Cardiac muscle cell (in vitro differentiated cells and primary cell): ENCODE results near the gene CDK14. TPM values are rescaled to one million over a fixed set of nuclear protein-coding genes. Genes with fewer than 3 reads are reported as not detected.
A peak's percentile ranks its signal among the peaks of the same experiment; 100 is the strongest.

Experiments used
- DNase-seq, 2 donors: peaks; one replicate each; pipeline versions ENCODE4 v3.0.0 to v3.0.0-alpha.2; 2010 to 2017; ENCODE audit warnings: low read depth in 1 of 2, low spot score in 1 of 2
- H3K27ac ChIP-seq: fragments of 200-600 bp; sonication (generic); 2 replicates; pipeline ENCODE4 v1.5.1; 2016
- H3K27me3 ChIP-seq: fragments of 200-600 bp; sonication (generic); 2 replicates; pipeline ENCODE4 v1.6.0; 2016; ENCODE audit warnings: control low read depth
- H3K36me3 ChIP-seq: fragments of 200-600 bp; sonication (generic); 2 replicates; pipeline ENCODE4 v1.5.1; 2016; ENCODE audit warnings: control low read depth
- H3K4me1 ChIP-seq: fragments of 200-600 bp; sonication (generic); 2 replicates; pipeline ENCODE4 v1.8.1; 2017; ENCODE audit warnings: low read depth, mild to moderate bottlenecking, mixed run types
- H3K4me3 ChIP-seq: fragments of 200-600 bp; sonication (generic); 2 replicates; pipeline ENCODE4 v1.5.1; 2016; ENCODE audit warnings: mild to moderate bottlenecking
- H3K9me3 ChIP-seq: fragments of 200-600 bp; sonication (generic); 2 replicates; pipeline ENCODE4 v1.5.1; 2017; ENCODE audit warnings: low read depth, mild to moderate bottlenecking, control low read depth
- CTCF ChIP-seq: IDR thresholded peaks from 2 replicates; pipeline ENCODE4 v1.5.1; 2012; ENCODE audit warnings: low read depth, mild to moderate bottlenecking, low read length
- polyA plus RNA-seq: library from polyadenylated mRNA; unstranded; fragments of >200 nt; fragmentation: Nextera tagmentation; extraction: Ambion mirVana; gene quantifications from 2 replicates; pipeline ENCODE4 v1.2.1, GENCODE V29; 2016
- total RNA-seq: library from RNA; depleted of rRNA; stranded (reverse); fragments of >200 nt; gene quantifications from 2 replicates; pipeline ENCODE4 v1.2.3, GENCODE V29; 2016

The CDK14 gene
- total and polyA plus RNA-seq, 2 experiments from 2014 or later = 22.5 to 23.1 TPM

- Histone ChIP-seq H3K4me3 (no peak overlapping the region), H3K36me3 (no peaks in the 10 kb centered on the region), H3K27me3 (no peaks in the 10 kb centered on the region), H3K9me3 (no peaks in the 10 kb centered on the region), H3K4me1 (peaks cover 62% of the 10 kb centered on the region), H3K27ac (peak overlapping the region; percentile 93)
- DNase-seq = peak in 1 of 2 donors; percentile 78
- TF ChIP-seq CTCF = no peak
Observed at GRCh38 chr7:90715067-90715466, 118.9 kb downstream of the CDK14 start.

GRCh38 chr7:90717296-90718060 is 121.4 kb downstream of the CDK14 start:
- Histone ChIP-seq H3K4me3 (no peak overlapping the region), H3K9me3 (no peaks in the 10 kb centered on the region), H3K36me3 (no peaks in the 10 kb centered on the region), H3K27me3 (no peaks in the 10 kb centered on the region), H3K27ac (no peak overlapping the region), H3K4me1 (peaks cover 67% of the 10 kb centered on the region)
- DNase-seq = peak in 1 of 2 donors; percentile 70
- TF ChIP-seq CTCF = no peak

- TF ChIP-seq CTCF = no peak
- Histone ChIP-seq H3K4me3 (no peak overlapping the region), H3K36me3 (no peaks in the 10 kb centered on the region), H3K9me3 (no peaks in the 10 kb centered on the region), H3K27ac (peak overlapping the region; percentile 50), H3K4me1 (peaks cover 53% of the 10 kb centered on the region), H3K27me3 (no peaks in the 10 kb centered on the region)
- DNase-seq = no peak
Observed at GRCh38 chr7:90719155-90719554, 123.0 kb downstream of the CDK14 start.

- no peak overlapping the region for H3K27ac ChIP-seq
- no peak overlapping the region for H3K4me3 ChIP-seq
- no peaks in the 10 kb centered on the region for H3K27me3 ChIP-seq
- peaks cover 48% of the 10 kb centered on the region for H3K4me1 ChIP-seq
- no peak for TF ChIP-seq CTCF
- H3K36me3 ChIP-seq = no peaks in the 10 kb centered on the region
- H3K9me3 ChIP-seq = no peaks in the 10 kb centered on the region
- DNase-seq = peak in 1 of 2 donors; percentile 89
Observed at GRCh38 chr7:90720984-90721760, 125.1 kb downstream of the CDK14 start.

- H3K27ac ChIP-seq = no peak overlapping the region
Observed at GRCh38 chr7:90721869-90722431, 125.8 kb downstream of the CDK14 start.

More at GRCh38 chr7:90721869-90722431, 125.8 kb downstream of the CDK14 start:
- peaks cover 48% of the 10 kb centered on the region for H3K4me1 ChIP-seq
- no peaks in the 10 kb centered on the region for H3K36me3 ChIP-seq
- no peak for DNase-seq
- no peaks in the 10 kb centered on the region for H3K9me3 ChIP-seq
- no peaks in the 10 kb centered on the region for H3K27me3 ChIP-seq
- H3K4me3 ChIP-seq = no peak overlapping the region
- no peak for TF ChIP-seq CTCF
